ENCODE measurements around the gene CCDC122.

DNA sequence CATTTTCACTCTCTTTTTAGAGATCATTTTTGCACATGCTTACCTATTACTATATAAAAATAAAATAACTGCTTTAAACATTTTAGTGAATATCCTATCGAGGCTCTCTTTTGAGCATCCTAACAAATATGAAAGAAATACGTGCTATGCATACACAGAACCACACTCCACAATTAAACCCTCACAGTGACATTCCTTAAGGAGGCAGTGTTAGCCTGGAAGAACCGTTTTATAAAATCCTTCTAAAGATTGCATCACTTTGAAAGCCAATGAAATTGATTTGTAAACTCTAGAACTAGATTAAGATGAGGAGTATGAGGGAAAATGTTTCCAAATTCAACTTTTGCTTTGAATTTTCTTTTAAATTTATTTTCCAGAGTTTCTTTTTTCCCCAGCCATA, 81.7 kb downstream of the CCDC122 start:
- TF ChIP-seq, protein P1, sequence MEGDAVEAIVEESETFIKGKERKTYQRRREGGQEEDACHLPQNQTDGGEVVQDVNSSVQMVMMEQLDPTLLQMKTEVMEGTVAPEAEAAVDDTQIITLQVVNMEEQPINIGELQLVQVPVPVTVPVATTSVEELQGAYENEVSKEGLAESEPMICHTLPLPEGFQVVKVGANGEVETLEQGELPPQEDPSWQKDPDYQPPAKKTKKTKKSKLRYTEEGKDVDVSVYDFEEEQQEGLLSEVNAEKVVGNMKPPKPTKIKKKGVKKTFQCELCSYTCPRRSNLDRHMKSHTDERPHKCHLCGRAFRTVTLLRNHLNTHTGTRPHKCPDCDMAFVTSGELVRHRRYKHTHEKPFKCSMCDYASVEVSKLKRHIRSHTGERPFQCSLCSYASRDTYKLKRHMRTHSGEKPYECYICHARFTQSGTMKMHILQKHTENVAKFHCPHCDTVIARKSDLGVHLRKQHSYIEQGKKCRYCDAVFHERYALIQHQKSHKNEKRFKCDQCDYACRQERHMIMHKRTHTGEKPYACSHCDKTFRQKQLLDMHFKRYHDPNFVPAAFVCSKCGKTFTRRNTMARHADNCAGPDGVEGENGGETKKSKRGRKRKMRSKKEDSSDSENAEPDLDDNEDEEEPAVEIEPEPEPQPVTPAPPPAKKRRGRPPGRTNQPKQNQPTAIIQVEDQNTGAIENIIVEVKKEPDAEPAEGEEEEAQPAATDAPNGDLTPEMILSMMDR (IDR thresholded peaks at IDR 0.05; ENCODE audit: insufficient read depth, low read depth, low read length): no peak
- TF ChIP-seq EZH2 (IDR thresholded peaks at IDR 0.05; ENCODE audit: insufficient read depth, low read length): no peak

Measured in astrocyte (in vitro differentiated cells and primary cell).